ENCODE measurements around the gene WIPF1. TPM values are rescaled to one million over a fixed set of nuclear protein-coding genes. Genes with fewer than 3 reads are reported as not detected.

WIPF1 gene
- polyA plus RNA-seq, 1 donor from 2014 or later, result 120 TPM

- Mint-ChIP-seq H3K36me3 (peaks cover 5% of the 10 kb centered on the region), H3K4me1 (peaks cover 27 to 49% (median 45%) of the 10 kb centered on the region in 3 donors), H3K9me3 (peaks cover 0 to 2% (median 0%) of the 10 kb centered on the region in 3 donors), H3K27me3 (peaks cover 3% of the 10 kb centered on the region), H3K4me3 (peak overlapping the region; percentile 70 to 99 (median 96)), H3K27ac (peak overlapping the region; percentile 81 to 99 (median 98))
Observed at GRCh38 chr2:174595891-174596397, 1.7 kb downstream of the WIPF1 start.

- peaks cover 3% of the 10 kb centered on the region for H3K27me3 Mint-ChIP-seq
- peak overlapping the region; percentile 70 to 99 (median 96) for H3K4me3 Mint-ChIP-seq
- H3K36me3 Mint-ChIP-seq, result peaks cover 5% of the 10 kb centered on the region
- peak overlapping the region; percentile 81 to 99 (median 98) for H3K27ac Mint-ChIP-seq
- peaks cover 0 to 2% (median 0%) of the 10 kb centered on the region in 3 donors for H3K9me3 Mint-ChIP-seq
- peaks cover 27 to 49% (median 46%) of the 10 kb centered on the region in 3 donors for H3K4me1 Mint-ChIP-seq
Observed at GRCh38 chr2:174595116-174595809, 2.3 kb downstream of the WIPF1 start.

- Mint-ChIP-seq H3K27ac (peak overlapping the region; percentile 81 to 99 (median 98)), H3K36me3 (peaks cover 2% of the 10 kb centered on the region)
Observed at GRCh38 chr2:174594456-174594855, 3.1 kb downstream of the WIPF1 start.

GRCh38 chr2:174593574-174594203 is 3.9 kb downstream of the WIPF1 start:
- peaks cover 2% of the 10 kb centered on the region for H3K36me3 Mint-ChIP-seq
- H3K9me3 Mint-ChIP-seq, result no peaks in the 10 kb centered on the region
- H3K4me3 Mint-ChIP-seq, result peak overlapping the region; percentile 70 to 99 (median 96)
- H3K27ac Mint-ChIP-seq, result peak overlapping the region; percentile 81 to 99 (median 98)
- H3K4me1 Mint-ChIP-seq, result peaks cover 22 to 48% (median 47%) of the 10 kb centered on the region in 3 donors
- no peaks in the 10 kb centered on the region for H3K27me3 Mint-ChIP-seq

More at GRCh38 chr2:174594456-174594855, 3.1 kb downstream of the WIPF1 start:
- Mint-ChIP-seq H3K4me1 (peaks cover 21 to 47% (median 47%) of the 10 kb centered on the region in 3 donors), H3K4me3 (peak overlapping the region; percentile 70 to 99 (median 96)), H3K9me3 (no peaks in the 10 kb centered on the region), H3K27me3 (no peaks in the 10 kb centered on the region)

GRCh38 chr2:174593041-174593440 is 4.6 kb downstream of the WIPF1 start:
- no peaks in the 10 kb centered on the region for H3K27me3 Mint-ChIP-seq
- H3K4me3 Mint-ChIP-seq, result peak overlapping the region; percentile 70 to 99 (median 96)
- H3K27ac Mint-ChIP-seq, result peak overlapping the region; percentile 81 to 99 (median 98)
- H3K36me3 Mint-ChIP-seq, result peaks cover 2% of the 10 kb centered on the region
- H3K9me3 Mint-ChIP-seq, result no peaks in the 10 kb centered on the region
- peaks cover 27 to 53% (median 49%) of the 10 kb centered on the region in 3 donors for H3K4me1 Mint-ChIP-seq

GRCh38 chr2:174591740-174592139 is 5.9 kb downstream of the WIPF1 start:
- peaks cover 34 to 59% (median 54%) of the 10 kb centered on the region in 3 donors for H3K4me1 Mint-ChIP-seq
- H3K9me3 Mint-ChIP-seq, result no peaks in the 10 kb centered on the region
- H3K4me3 Mint-ChIP-seq, result peak overlapping the region; percentile 63 to 89 (median 76)
- peaks cover 2% of the 10 kb centered on the region for H3K36me3 Mint-ChIP-seq
- peak overlapping the region; percentile 92 to 97 (median 94) for H3K27ac Mint-ChIP-seq
- no peaks in the 10 kb centered on the region for H3K27me3 Mint-ChIP-seq

- Mint-ChIP-seq H3K4me3 (peak overlapping the region; percentile 34 to 89 (median 76)), H3K4me1 (peaks cover 39 to 62% (median 58%) of the 10 kb centered on the region in 3 donors), H3K27ac (peak overlapping the region; percentile 92 to 97 (median 94)), H3K27me3 (no peaks in the 10 kb centered on the region), H3K9me3 (no peaks in the 10 kb centered on the region), H3K36me3 (peaks cover 2% of the 10 kb centered on the region)
Observed at GRCh38 chr2:174590928-174591648, 6.5 kb downstream of the WIPF1 start.

- Mint-ChIP-seq H3K4me1 (peaks cover 39 to 65% (median 63%) of the 10 kb centered on the region in 3 donors), H3K9me3 (no peaks in the 10 kb centered on the region), H3K4me3 (peak overlapping the region in 2 of 4 donors; percentile 13 to 53), H3K27ac (peak overlapping the region in 1 of 3 donors; percentile 97), H3K36me3 (no peaks in the 10 kb centered on the region), H3K27me3 (no peaks in the 10 kb centered on the region)
Observed at GRCh38 chr2:174590346-174590745, 7.3 kb downstream of the WIPF1 start.

GRCh38 chr2:174589334-174589733 is 8.3 kb downstream of the WIPF1 start:
- H3K4me1 Mint-ChIP-seq, result peaks cover 45 to 64% (median 60%) of the 10 kb centered on the region in 3 donors
- H3K27ac Mint-ChIP-seq, result peak overlapping the region; percentile 75 to 94 (median 86)
- no peaks in the 10 kb centered on the region for H3K36me3 Mint-ChIP-seq
- H3K9me3 Mint-ChIP-seq, result no peaks in the 10 kb centered on the region
- no peaks in the 10 kb centered on the region for H3K27me3 Mint-ChIP-seq
- peak overlapping the region in 3 of 4 donors; percentile 52 to 83 (median 81) for H3K4me3 Mint-ChIP-seq

- Mint-ChIP-seq H3K27ac (peak overlapping the region; percentile 75 to 94 (median 86)), H3K4me1 (peaks cover 39 to 60% (median 57%) of the 10 kb centered on the region in 3 donors), H3K9me3 (no peaks in the 10 kb centered on the region), H3K36me3 (no peaks in the 10 kb centered on the region), H3K4me3 (peak overlapping the region in 3 of 4 donors; percentile 52 to 88 (median 81)), H3K27me3 (no peaks in the 10 kb centered on the region)
Observed at GRCh38 chr2:174588463-174588862, 9.1 kb downstream of the WIPF1 start.

- H3K27me3 Mint-ChIP-seq, result no peaks in the 10 kb centered on the region
- no peaks in the 10 kb centered on the region for H3K9me3 Mint-ChIP-seq
- H3K27ac Mint-ChIP-seq, result peak overlapping the region; percentile 75 to 94 (median 86)
- peak overlapping the region in 2 of 4 donors; percentile 49 to 58 for H3K4me3 Mint-ChIP-seq
- peaks cover 42 to 65% (median 60%) of the 10 kb centered on the region in 3 donors for H3K4me1 Mint-ChIP-seq
- no peaks in the 10 kb centered on the region for H3K36me3 Mint-ChIP-seq
Observed at GRCh38 chr2:174587579-174587978, 10.0 kb downstream of the WIPF1 start.

- Mint-ChIP-seq H3K27me3 (no peaks in the 10 kb centered on the region), H3K36me3 (no peaks in the 10 kb centered on the region), H3K27ac (peak overlapping the region; percentile 75 to 98 (median 89)), H3K4me1 (peaks cover 48 to 67% (median 61%) of the 10 kb centered on the region in 3 donors), H3K4me3 (peak overlapping the region in 3 of 4 donors; percentile 57 to 80 (median 58)), H3K9me3 (no peaks in the 10 kb centered on the region)
Observed at GRCh38 chr2:174586418-174587295, 10.9 kb downstream of the WIPF1 start.

- Mint-ChIP-seq H3K27ac (peak overlapping the region; percentile 8 to 98 (median 26)), H3K36me3 (no peaks in the 10 kb centered on the region)
Observed at GRCh38 chr2:174585657-174586252, 11.8 kb downstream of the WIPF1 start.

More at GRCh38 chr2:174585657-174586252, 11.8 kb downstream of the WIPF1 start:
- Mint-ChIP-seq H3K27me3 (no peaks in the 10 kb centered on the region), H3K4me3 (no peak overlapping the region), H3K9me3 (no peaks in the 10 kb centered on the region), H3K4me1 (peaks cover 49 to 66% (median 53%) of the 10 kb centered on the region in 3 donors)

Measured in IgD-negative memory B cell (primary cell).